Ecto neural progenitor cell (in vitro differentiated cells): ENCODE results near the gene CHST2.
"Not testable (repeated sequence)": the region's sequence is repeated elsewhere in the genome, so short reads cannot be mapped to it uniquely, and the experiment has no call there.

Source experiments
- DNase-seq: peaks from one replicate; pipeline ENCODE4 v3.0.0-alpha.2; 2018; ENCODE audit warnings: low spot score

The CHST2 gene

DNA sequence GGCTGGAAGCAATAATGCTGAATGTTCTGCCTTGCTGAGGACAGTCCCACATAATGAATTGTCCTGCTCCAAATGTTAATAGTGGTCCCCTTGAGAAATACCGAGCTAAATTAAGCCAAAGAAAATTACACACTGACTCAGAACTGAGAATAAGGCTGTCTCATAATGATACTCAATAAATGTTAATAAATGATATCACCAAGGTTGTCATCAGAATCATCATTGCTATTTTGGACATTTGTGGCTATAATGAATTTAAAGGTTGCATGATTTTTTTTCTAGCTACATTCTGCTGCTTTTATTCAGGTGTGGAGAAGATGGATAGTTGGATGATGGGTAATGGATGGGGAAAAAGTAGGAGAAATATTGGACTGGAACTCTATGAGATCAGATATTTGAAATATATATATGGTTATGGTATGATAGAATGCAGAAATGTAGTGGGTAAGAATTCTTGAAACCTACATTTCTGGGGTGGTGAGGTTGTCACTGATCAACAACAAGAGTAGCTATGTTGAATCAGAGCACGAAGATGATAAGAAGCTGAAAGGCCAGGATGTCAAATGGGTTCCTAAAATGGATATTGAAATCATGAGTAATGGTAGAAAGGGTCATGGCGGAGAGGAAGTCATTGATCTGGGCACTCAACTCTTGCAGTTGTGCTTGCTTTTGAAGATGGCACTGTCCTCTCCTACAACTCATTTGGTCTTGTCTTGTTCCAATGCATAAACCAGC lies 12.8 kb downstream of the CHST2 start:
- no peak for DNase-seq

DNA sequence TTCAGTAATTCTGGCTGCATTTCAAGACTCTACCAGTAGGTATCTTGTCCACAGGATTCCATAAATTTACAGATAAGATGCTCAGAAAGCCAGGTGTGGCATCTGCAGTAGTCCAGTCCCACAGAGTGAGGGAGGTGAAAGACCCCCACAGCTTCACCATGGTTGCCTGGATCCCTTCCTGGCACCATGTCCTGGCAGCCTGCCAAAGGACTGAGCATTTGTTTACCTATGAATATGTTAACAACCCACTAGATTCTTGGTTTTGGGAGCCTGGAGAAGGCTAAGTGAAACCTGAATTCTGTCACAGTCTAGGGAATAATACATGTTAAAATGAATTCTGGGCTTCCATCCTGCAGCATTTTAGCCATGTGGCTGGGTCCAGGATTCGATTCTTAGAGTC lies 14.9 kb downstream of the CHST2 start:
- DNase-seq = no peak

DNA sequence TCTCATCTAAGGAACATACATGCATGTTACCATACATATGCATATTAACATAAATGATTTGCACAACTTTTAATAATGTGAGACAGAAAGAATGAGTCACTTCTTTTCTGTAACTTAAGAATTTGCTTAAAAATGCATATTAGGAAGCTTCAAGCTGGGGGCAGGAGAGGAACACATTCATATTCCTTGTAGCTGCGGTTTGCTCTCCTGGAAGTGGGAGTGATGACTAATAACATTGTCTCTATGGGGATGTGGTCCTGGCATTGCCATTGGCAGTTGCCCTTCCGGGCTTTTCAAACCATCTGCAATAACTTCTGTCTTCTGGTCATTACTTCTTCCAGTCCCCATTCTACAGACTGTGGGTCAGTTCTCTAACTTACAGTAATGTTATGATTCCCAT lies 15.6 kb downstream of the CHST2 start:
- DNase-seq = no peak

DNA sequence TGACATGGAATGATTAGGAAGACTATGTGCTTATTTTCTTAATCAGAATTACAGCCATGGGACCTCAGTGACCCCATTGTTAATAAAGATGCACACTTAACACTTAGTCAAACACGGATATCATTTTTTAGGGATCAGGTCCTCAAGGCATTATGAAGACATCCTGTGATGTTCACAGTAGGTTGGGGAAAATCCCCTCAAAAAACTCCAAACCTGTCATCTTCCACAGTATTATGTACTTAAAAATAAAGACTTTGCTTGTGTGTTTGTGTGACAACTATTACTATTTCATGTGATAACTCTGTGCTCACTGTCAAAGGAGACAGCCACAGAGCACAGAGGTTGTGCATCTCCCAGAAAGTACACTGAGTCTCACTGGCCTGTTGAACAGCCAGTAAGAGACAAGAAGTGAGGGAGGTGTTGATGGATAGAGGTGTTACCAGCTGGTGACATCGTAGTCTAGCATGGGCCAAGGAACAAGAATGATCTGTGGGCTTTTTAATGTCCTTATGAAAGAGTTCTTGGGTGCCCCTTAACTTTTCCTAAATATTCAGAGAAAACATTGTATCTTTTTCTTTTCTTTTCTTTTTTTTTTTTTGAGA lies 18.0 kb downstream of the CHST2 start:
- no peak for DNase-seq

DNA sequence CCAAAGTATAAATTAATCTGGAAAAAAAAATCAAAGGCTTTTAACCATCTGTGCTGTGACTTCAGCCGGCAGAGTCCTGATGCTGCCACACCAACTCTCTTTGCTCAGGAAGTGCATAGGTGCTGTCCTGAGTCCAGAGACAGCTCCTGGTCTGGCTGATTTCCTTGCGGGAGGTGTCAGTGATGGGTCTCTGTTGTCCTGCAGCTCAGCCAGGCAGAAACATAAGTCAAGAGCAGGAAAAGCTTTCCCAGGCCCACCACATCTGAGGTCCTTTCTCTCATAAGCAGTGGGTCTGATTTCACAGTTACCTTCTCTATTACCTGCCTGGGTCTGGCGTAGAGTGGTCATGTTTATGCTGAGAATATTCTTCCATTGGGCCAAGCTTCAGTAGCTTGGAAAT lies 19.4 kb downstream of the CHST2 start:
- no peak for DNase-seq

DNA sequence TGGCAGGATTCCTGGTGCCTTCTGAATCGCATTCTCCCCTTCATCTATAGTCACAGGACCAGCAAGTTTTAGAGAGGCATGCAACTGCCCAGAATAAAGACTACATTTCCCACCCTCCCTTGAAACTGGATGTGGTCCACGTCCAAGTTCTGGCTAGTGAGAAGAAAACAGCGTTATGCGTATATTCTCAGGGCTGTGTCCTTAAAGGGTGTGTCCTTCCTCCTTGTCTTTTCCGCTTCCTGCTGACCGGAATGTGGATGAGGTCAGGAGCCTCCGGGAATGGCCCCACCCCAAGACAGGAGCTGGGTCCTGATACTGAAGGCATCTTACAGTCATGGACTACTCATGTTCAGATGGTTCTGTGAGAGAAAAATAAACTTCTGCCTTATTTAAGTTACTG lies 20.2 kb downstream of the CHST2 start:
- no peak for DNase-seq

DNA sequence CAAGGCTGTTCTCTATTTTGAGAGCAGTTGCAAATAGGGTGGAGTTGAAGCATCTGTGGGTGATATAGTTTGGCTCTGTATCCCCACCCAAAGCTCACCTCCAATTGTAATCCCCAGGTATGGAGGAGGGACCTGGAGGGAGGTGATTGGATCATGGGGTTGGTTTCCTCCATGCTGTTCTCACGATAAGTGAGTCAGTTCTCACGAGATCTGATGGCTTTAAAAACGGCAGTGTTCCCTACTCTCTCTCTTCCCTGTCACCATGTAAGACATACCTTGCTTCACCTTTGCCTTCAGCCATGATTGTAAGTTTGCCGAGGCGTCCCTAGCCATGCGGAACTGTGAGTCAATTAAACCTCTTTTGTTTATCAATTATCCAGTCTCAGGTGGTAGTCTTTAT lies 21.0 kb downstream of the CHST2 start:
- DNase-seq = no peak

DNA sequence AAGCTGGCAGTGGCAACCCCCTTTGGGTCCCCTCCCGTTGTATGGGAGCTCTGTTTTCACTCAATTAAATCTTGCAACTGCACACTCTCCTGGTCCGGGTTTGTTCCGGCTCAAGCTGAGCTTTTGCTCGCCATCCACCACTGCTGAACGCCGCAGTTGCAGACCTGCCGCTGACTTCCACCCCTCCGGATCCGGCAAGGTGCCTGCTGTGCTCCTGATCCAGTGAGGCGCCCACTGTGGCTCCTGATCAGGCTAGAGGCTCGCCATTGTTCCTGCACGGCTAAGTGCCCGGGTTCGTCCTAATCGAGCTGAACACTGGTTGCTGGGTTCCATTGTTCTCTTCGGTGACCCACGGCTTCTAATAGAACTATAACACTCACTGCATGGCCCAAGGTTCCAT lies 22.8 kb downstream of the CHST2 start:
- DNase-seq = no peak

DNA sequence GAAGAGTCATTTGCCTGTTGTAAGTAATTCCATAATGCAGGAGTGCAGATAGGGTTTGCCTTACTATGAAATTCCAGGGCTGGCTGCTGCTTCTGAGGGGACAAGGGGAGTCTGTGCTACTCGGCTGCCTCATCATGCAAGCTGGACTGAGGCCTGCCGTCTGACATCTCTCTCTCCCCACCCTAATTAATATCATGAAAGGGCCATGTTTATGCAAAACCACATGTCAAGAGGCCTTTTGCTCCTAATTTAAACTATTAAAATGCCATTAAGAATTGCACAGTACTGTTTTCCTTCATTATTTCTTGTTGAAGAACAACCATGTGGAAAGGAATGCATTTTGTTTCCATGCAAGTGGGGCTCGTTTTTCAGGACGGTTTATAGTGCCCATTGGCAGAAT lies 26.3 kb downstream of the CHST2 start:
- DNase-seq = no peak

DNA sequence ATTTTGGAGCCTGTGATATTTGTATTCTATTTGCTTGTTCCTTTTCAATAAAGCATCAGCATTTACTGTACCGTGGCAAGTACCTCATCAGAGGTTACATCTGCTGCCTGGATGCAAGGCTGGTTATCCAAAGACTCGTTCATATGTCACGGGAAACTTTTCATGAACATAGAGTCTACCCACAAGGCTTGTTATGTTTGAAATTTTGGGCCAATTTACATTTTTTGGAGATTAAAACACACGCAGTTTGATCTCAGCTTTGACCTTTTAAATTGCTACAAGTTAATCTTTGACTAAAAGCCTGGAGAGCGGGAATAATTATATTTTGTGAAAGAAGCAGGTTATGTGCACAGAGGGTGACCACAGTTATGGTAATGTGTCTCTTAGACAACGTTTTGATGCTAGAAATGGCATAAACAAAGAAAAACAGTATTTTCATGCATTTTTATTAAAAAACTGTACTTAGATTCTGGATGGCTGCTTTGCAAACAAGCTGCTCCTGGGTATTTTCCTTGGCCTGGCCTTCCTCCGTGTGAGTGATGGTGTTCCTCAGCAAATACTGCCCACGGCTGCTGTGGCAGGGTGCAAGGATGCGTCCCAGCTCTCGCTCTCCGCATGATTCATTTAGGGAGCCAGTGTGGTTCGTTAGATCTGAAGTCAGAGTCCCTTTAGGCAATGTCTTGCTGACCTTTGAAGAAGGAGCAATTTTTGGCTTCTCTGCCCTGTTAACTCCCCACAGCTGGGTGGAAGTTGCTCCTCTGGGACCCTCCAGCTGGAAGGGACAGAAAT lies 27.1 kb downstream of the CHST2 start:
- DNase-seq = no peak

DNA sequence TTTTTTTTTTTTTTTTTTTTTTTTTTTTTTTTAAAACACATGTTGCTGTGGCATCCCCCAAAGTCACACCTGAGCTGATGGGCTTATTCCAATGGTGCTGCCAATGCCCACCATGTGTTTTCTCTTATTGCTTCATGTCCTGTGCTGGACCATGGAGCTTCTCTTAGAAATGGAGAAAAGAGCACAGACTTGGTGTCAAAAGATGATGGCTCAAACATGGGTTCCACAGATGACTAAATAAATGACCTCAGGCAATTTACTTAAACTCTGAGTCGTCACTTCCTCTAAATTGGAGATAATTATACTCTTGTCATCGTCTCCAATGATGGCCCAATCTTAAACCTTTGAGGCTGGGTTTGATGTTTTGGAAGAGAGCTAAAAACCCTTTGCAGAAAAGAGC lies 28.1 kb downstream of the CHST2 start:
- DNase-seq = no peak

DNA sequence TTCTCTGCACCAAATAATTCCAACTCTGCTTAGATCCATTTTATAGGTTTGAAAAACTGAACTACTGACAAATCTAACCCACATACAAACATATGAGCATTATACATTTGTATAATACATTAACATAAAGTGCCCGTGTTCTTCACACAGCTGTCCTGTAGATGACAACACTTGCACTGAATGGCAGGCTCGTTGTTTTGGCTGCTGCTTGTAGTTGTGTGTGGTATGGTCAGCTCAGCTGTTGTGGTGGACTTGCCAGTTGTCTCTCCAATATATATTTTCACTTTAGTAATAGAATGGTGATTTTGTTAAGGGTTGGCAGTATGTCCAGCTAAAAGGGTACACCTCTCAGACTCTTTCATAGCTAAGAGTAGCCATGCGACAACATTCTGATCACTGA lies 30.5 kb downstream of the CHST2 start:
- no peak for DNase-seq

DNA sequence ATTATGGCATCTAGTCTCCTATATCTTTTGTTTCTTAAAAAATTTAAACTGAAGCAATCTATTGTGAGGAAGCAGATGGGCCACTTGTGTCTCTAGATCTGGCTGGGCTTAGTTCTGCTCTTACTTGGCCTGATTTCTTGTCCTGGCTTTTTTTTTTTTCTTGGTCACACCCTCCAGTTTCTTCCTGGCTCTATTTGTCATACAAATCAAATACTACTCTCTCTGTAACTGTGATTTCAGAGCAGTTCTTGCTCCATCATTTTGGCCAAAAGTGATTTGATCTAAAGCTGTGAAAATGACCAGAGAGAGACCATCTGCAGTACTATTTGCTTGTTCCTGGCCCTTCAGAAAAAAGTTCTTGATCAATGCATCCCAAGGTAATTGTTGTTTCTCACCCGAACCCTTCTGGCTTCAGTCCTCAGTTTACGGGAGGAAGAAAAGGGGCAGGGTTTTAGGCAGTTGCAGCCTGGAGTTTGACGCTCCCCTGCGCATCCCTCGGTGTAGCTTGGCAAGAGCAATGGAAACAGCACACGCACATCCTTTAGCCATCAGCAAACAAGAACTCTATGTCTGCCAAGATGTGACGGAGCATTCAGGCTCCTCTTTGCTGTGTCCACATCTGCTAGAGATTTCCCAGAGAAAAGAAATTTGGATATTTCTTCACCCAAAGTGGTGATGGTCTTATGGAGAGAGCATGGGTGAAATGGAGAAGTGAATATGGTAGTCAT lies 31.6 kb downstream of the CHST2 start:
- no peak for DNase-seq

DNA sequence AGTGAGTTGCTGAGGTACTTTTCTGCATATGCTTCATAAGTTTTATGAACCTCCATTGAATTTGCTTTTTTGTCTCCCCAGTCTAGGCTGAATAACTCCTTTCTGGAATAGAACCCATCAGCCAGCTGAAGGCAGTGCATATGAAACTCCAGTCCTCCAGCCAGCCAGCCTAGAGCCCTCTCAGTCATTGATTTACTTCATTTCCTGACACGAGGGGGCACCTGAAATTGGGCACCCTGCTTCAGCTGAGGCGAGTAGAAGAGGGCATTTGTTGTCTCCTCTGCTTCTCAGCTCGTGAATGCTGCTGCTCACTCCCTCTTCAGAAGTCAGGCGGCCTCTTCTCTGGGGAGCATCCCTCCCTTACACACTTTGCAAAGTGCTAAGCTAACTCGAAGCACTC lies 32.5 kb downstream of the CHST2 start:
- no peak for DNase-seq

DNA sequence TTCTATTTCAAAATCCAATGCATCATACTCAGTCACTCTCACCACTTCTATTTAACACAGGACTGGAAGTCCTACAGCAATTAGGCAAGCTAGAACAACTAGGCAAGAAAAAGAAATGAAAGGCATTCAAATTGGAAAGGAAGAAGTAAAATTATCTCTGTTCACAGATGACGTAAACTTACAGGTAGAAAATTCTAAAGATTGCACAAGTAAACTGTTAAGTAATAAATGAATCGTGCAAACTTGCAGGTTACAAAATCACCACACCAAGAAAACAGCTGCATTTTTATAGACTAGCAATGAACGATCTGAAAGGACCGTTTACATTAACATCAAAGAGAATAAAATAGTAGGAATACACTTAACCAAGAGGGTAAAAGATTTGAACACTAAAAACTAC lies 36.2 kb downstream of the CHST2 start:
- DNase-seq = no peak

DNA sequence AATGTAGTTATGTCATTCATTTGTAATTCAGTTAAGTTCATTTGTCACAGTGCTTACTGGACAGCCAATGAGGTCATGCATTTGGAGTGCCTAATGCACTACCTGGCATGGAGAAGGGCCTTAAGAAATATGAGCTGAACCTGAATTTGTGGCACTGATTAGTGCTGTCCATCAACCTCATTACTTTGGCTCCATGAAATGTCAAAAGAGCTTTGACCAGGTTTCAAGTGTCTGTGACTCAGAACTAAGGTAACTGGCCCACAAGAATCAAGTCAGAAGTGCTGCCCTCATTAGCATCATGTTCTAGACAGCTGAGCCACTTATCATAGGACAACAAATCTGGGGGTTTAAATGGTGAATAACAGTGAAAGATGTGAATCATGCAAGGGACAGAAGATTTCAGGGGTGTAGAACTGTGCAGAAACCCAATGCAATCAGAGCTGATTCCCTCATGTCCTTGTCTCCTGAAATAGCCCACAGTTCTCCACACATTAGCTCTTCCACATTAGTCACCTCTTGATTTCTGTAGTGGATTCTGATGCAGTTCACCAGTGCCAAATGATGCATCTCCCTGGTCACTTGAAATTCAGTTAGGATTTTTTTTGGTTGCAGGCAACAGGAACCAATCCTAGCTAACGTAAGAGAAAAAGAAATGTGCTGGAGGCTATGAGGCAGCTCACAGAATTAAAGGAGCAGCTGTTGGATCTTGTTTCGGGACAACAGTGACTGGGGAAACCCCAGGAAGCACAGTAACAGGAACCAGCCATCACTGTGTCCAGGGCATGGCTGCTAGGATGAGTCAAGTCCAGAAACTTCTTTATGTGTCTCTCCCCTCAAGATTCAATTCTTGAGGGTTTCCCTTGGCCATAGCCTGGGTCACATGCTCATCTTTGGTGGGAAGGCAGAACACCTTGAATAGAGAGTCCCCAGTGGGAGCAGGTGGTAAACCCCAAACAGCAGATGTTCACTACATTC lies 38.7 kb downstream of the CHST2 start:
- DNase-seq = no peak

DNA sequence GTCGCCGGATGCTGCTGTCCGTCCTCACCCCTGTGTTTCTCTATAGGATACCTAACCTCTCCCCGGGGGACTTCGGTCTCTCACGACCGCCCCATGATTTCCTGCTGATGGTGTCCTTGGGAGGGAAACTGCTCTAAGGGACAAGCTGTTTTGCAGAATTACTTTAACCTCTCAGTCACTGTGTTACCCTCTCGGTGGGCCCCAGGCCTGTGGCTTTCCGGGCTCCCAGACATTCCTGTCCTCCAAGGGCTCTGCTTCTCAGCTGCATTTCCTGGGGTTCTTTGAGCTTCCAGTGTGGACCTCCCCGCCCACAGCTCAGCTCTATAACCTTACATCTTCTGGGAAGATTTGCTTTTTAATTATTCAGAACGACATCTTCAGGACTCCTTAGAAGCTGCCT lies 40.9 kb downstream of the CHST2 start:
- no peak for DNase-seq

DNA sequence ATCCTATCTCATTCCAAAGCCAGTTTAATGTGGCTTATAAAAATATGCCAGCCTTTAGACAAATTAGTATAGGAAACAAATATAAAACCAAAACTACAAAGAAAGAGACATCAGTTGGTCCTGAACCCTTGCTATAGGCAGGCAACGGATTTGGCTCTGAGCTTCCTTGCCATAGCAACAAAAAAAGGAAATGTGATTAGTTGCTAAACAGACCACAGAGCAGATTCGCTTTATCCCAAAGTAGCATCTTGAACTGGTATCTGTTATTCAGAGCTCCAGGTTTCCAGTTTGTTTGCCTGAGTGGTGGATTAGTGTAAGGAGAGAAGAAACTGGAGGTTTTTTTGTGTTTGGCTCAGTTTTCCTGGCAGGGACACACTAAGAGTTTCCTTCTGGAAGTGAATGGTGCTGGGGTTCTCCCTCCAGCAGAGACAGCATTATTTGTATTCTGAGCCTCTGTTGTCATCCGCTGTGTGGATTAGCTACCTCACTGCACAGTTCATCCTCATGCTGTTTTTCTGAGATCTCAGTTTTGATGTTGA lies 44.1 kb downstream of the CHST2 start:
- no peak for DNase-seq

DNA sequence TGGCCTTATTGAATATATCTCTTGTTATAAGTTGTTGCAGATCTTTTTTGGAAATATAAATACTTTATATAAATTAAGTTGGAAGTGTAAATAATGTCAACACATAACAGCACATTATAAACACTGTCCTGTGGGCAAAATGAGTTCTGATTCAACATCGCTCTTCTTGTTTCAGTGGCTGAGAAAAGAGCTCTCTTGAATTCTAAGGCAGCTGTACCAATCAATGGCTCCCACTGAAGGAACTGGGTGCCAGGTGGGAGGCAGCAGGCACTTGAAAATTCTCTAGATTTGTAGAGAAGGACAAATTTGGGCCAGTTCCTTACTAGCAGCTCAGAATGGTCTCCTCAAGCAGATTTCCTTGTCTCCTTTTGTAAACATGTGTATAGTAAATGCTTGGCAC lies 45.6 kb downstream of the CHST2 start:
- no peak for DNase-seq

DNA sequence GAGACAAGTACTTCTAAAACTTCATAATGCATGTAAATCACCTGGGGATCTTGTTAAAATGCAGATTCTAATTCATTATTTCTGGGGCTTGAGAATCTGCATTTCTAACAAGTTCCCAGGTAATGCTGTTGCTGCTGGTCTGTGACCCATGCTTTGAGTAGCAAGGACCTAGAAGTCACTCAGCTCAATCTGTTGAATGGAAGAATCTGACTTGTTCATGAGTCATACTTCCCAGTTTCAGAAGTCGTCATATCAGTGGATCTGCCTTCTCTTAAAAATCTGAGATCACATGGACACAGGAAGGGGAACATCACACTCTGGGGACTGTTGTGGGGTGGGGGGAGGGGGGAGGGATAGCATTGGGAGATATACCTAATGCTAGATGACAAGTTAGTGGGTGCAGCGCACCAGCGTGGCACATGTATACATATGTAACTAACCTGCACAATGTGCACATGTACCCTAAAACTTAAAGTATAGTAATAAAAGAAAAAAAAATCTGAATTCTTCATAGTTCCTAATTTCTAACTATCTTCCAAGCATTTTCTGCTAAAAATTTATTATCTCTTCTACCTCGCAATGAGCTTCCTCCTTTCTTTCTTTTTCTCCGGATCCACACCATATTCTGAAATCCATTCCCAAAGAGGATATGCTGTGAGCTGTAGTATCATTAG lies 46.2 kb downstream of the CHST2 start:
- not testable (repeated sequence) for DNase-seq

DNA sequence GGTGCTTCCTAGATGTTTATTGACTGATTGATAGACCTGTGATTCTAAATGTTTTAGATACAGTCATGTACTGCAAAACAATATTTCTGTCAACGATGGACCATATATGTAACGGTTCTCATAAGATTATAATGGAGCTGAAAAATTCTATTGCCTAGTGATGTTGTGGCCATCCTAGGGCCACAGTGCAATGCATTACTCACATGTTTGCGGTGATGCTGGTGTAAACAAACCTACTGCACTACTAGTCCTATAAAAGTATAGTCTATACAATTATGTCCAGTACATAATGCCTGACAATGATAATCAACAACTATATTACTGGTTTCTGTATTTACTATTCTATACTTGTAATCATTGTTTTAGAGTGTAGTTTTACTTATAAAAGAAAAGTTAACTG lies 46.8 kb downstream of the CHST2 start:
- no peak for DNase-seq
